ENCODE data around the gene GATA2.

GATA2 gene
- 0 to 0.72 (median 0.23) reads per million in 4 experiments for total RNA-seq

DNA sequence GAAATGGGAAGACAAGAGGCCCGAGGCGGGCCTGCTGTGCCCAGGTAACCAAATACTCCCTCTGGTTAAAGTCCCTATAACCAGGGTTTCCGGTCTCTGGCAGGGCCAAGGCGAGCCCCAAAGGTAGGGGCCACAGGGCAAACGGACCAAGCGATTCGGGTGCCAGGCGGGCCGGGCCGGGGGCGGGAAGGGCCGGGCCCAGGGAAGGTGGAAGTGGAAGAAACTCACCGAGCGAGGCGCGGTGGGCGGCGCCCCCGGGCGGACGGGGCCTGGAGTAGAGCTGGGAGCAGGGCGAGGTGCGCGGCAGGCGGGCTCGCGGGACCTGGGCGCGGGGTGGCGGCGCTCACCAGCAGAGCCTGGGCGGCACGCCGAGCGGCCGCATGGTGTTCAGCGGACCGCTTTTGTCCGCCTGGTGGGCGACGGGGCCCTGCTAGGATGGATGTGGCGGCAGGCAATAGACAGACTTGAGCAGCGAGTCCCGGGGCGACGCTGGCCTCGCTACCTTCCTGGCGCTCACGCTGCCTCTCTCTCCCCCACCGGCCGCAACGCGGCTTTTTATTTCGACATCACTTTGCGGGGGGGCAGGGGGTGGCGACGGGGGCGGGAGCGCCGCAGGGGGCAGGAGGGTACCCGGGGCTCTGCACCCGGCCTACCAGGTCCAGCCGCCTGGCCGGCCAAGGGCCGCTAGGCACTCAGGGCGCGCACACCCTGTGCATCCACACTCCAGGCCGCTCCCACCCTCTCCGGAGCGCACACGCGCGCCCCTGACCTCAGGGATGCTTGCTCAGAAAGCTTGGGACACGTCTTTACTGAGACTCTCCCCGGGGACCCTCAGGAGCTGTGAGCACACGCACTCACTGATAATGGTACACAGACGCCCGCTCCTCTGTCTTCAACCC lies at the start of gene GATA2:
GATA2 (minus strand) TSS at position 531 of the 899 bp plus-strand sequence. CDS start 6,170 bp downstream, outside the sequence.
- no peak for DNase-seq

DNA sequence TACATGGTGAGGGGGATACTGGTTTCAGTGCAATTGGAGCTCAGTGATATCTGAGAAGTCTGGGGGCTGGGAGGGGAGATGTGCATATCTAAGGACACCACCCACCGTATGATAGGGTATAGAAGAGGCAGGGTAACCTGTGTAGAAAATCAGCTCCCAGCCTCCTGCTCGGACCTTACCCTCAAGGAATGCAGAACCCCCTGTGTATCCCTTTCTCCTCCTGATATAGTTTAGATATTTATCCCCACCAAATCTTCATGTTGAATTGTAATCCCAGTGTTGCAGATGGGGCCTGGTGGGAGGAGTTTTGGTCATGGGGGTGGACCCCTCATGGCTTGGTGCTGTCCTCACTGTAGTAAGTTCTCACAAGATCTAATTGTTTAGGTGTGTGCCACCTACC lies 48.2 kb upstream of the GATA2 start:
- no peak for DNase-seq

DNA sequence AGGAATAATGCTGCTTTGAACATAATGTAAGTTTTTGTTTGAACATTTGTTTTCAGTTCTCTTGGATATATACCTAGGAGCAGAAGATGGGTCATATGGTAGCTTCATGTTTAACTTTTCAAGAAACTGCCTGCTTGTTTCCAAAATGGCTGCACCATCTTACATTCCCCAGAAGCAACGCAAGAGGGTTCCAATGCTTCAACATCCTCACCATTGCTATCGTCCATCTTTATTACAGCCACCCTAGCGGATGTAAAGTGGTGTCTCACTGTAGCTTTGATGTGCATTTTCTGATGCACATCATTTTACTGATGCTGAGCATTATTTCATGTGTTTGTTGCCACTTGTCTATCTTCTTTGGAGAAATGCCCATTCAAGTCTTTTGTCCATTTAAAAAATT lies 46.4 kb upstream of the GATA2 start:
- DNase-seq: no peak

DNA sequence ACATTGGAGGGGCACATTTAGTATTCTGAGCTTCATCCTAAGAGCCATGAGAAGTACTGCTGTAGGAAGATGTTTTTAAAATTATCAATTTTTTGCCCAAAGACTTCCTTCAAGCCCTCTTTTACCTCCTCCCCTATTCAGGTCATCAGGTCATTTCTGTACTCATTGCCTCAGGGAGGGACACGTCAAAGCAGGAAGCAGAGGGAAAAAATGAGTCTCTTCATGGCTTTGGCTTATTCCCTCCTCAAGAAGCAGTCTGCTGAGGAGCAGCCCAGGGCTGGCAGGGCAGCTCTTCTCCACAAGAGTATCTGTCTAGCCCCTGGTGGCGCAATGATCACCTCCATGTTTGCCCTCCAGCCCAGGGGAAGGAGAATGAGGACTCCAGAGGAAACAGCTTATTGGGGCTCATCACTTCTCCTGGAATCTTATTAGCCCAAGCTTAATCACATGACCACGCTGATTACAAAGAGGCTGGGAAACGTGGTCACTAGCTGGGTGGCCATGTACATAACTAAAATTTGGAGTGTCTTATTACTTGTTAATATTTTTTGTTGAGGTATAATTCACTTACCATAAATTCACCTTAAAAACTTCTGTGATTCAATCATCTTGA lies 44.2 kb upstream of the GATA2 start:
- DNase-seq: no peak

DNA sequence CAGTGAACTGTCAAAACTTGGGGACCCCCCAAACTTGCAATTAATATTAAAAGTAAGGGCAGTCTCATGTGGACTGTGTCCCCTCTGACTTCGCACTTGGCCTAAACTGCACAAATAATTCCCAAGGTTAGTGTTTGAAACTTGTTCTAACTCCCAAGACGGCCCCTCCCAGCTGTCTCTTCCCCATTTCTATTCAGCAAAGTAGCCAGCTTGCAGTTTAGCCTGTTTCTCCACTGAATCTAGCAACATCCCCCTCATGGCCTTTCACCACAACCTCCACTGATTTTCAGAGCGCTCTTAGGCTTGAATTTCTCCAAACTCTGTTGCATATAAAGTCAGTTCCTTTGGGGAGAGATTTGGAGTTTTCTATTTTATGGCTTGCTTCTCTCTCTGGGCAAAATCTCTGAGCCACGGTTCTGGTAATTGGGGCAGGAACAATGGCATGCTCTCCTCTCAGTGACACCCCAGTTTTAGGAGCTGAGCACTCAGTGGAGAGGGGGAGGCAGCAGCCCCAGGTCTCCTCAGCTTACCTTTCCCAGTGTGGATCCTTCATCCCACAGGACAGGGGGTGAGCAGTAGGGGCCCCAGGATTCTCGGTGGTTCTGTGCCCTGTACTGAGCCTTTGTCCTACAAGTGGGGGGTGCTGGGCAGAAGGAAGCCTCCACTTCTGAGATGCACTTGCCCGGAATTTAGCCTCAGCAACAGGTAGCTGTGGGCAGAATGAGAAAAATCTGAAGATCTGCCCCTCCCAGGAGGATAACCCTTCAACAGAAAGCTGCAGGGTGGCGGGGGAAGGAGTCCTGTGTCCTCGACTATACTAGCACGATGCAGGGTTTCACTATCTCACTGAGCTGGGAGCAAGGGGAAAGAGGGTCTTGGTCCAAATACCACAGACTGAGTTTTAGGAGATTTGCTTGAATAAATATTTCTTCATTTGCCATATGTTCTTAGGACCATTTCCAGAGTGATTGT lies 39.3 kb upstream of the GATA2 start:
- DNase-seq: no peak

DNA sequence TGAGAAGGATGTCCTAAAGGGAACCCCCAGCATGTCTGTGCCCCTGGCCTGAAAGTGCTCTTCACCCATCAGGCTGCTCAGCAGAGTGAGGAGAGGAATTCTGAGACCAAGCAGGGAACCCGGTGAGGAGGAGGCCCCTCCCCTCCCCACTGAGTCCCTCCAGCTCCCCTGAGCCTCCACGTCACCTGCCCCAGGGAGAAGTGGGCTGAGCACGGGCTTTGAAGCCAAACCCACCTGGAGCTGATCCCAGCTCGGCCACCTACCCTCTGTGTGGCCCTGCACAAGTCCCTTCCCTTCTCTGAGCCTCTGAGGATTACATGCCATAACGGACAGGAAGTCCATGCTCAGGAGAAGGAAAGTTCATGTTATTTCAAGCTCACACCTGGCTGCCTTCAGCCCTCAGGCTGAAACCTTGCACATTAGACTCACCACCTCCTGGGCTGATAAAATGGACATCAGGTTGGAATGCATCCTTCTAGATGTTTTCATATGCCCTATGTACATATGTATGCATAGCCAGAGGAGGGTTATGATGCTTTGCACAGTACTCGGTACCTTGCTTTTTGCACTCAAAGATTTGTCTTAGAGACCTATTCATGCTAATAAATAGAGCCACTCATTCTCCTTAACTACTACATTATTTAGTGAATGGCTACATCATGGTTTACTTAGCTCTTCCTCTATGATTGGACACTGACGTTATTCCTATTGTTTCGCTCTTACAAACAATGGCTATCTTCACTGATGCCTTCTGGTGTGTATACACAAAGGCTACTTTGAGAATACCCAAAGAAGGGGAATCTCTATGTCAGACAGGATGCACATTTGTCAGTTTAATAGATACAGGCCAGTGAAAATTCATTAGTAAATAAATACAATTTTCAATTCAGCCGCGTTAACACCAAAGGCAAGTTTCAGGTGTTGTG lies 31.6 kb upstream of the GATA2 start:
- no peak for DNase-seq

DNA sequence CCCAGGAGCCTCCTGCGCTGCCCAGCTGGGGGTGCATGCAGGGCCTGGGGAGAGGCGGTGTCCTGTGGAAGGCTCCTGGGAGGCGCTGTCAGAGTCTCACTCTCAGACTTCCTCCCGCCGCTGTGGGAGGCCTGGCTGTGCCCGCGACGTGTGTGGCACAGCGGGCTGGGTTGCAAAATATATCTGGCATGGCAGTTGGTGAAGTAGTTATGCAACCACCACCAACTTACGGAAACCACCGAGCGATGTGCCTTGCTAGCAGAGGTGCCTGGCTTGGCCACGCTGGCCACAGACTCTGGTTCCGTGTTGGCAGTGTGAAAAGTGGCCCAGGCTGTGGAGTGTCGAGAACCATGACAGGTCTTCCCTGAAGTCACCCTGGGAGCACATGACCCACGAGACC lies 30.6 kb upstream of the GATA2 start:
- DNase-seq: no peak

DNA sequence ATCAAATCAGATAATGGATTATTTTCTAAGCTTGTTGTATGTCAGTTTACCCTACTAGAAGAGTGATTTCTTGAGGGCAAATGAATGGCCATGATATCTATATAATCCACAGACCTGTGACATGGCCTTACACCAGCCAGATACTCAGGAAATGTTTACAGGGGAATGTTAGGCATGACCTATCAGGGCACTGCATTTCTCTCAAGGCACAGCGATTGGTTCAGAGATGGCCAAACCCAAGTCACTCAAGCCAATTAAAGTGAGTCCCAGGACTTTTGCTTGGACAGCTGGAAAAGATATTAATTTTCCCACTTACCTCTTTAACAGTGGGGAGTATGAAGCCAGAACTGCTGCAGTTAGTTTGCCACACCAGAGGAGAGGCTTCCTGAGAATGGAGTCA lies 28.7 kb upstream of the GATA2 start:
- DNase-seq: no peak

DNA sequence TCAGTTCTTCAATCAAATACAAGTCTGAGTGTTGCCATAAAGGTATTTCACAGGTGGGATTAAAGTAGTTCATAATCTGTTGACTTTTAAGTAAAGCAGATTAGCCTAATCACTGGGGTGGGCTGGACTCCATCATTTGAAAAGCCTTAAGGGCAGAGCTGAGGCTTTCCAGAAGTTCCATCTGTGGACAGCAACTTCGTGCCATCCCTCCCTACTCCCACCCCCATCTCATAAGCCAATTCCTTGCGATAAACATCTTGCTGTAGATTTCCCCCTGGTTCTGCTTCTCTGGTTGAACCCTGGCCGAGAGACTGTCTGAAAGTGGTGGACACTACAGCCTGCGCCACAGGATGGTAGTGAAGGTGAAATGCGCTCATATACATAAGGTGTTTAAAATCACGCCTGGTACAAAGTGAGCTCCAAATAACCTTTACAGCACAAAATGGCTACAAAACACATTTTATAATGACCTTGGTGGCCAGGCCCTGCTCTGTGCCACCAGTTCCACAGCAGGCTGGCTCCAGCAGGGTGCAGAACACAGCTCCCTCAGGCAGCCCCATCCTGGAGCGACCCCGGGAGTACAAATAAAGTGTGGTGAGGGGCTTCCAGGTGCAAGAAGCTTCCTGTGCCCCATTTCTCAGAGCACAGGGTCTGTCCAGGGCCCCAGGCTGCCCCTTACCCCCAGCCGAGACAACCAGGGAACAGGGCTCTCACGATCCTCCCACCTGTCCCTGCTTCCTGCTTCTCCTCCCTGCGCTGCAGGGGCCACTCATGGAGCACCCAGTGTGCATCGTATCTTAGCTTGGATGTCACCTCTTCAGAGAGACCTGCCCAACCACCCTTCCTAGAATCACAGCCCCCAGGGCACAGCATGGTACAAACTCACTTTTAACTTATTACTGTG lies 25.8 kb upstream of the GATA2 start:
- DNase-seq: no peak

DNA sequence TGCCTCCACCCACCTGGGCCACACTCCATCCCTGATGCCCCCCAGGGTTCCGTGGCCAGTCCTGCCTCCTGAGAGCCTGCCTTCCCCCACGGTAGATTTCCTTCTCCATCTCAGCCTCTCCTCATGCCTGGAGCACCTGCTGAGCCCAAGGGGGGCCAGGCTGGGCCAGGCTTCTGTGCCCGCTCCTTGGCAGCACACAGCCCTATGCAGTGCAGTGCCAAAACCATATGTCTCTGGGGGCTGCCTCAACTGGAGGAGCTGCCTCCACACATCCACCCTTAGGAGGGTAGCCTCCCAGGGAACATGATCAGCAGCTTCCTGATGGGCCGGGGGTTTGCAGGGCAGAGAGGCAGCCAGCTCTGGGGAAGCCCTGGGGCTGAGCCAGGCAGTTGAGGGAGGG lies 24.6 kb upstream of the GATA2 start:
- no peak for DNase-seq

DNA sequence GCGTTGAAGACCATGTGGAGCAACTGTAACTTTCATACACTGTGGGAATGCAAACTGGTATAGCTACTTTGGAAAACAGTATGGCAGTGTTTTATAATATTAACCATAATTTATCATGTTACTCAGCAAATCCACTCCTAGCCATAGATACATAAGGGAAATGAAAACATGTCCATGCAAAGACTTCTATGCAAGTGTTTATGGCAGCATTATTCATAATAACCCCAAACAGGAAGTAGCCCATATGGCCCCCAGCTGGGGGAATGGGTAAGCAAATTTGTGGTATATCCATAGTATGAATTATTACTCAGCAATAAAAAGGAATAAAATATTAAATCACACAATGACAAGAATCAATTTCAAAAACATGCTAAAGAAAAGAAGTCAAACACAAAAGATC lies 23.0 kb upstream of the GATA2 start:
- no peak for DNase-seq

DNA sequence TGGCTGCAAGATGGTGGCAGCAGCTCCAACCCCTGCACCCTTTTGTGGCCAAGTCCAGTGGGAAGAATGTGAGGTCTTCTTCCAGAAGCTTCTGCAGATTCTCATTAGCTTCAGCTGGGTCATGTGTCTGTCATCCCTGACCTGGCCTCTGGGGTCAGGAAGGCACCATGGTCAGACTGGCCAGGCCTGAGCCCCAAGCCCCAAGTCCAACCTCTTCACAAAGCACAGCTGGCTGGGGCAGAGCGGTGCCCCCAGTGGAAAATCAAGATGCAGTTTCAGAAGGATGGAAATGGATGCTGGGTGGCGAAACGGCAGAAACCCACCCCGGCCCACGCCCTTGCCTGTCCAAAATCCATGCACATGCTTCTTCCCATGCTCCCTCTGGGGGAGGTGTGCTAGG lies 15.9 kb upstream of the GATA2 start:
- DNase-seq: no peak

DNA sequence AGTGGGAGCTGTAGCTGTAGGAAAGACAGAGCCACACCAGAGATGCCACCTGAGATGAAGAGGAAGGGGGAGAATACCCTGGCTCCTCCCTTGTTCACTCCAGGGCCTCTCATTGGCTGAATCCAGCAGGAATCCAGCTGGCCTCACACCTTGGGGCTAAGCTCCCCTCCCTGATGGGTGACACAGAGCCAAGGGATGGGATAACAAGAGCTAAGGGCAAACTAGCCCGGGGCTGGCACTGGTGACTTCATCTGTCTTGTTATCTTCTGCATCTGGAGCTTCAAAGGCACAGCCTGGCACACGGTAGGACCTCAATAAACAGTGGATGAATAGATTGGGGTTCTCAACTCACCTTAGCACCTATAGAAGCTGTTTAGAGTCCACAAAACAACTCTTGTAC lies 13.8 kb upstream of the GATA2 start:
- DNase-seq: no peak

DNA sequence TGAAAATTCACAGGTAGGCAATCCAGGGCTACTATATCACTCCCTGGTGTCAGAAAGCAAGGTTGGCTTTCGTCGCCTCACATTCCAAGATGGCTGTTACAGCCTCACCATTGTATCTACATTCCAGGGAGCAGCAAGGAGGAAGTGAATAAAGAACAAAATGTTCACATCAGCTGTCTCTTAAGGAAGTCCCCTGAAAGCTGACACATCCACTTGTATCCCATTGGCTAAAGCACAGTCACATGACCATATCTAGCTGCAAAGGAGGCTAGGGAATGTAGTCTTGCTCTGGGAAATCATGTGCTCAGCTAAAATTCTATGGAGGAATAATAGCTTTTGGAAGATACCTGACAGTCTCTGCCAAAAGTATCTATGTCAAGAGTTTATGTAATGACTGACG lies 12.8 kb upstream of the GATA2 start:
- DNase-seq: no peak

DNA sequence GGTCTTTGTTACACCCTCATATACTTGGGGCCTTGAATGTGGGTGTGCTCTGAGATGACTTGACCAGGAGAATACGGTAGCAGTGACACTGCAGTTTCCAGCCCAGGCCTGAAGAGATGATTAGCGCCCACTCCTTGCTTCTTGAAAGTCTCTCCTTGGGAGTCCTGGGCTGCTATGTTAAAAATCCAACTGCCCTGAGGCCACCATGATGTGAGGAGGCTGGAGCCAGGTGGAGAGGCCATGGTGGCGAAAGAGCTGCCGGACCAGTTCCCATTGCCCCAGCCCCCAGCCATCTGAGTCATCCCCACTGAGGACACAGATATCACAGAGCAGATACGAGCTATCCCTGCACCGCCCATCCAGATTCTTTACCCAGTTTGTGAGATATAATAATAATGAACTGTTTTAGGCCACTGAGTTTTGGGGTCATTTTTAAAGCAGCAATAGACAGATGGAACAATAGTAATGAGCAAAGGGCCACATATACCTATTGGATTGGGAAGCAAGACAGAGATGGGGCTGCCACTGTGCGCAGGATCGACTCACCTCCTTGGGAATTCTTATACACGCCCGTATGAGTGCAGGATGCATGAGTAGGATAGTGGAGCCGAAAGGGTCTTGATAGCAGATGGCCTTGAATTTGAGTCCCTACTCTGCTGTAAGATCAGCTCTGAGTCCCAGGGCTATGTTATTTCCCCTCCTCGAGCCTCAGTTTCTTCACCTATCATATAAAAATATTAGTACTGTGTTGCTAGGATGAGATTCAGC lies 12.1 kb upstream of the GATA2 start:
- DNase-seq: no peak

DNA sequence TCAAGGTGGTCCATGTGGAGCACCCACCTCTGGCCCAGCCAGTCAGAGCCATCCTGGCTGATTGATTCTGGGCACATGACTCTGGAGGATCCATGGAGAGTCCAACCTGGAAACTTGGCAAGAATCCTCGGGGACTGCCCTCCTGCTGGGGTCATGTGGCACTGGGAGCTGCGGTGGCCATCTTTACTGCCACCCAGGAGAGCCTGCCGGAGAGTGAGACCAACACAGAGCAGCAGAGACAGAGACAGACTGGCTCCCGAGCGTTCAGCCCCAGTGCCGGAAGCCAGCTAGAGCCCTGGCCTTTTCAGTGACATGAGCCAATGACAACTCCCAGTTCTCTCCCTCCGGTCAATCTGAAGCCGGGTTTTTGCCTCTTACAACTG lies 11.5 kb upstream of the GATA2 start:
- no peak for DNase-seq

DNA sequence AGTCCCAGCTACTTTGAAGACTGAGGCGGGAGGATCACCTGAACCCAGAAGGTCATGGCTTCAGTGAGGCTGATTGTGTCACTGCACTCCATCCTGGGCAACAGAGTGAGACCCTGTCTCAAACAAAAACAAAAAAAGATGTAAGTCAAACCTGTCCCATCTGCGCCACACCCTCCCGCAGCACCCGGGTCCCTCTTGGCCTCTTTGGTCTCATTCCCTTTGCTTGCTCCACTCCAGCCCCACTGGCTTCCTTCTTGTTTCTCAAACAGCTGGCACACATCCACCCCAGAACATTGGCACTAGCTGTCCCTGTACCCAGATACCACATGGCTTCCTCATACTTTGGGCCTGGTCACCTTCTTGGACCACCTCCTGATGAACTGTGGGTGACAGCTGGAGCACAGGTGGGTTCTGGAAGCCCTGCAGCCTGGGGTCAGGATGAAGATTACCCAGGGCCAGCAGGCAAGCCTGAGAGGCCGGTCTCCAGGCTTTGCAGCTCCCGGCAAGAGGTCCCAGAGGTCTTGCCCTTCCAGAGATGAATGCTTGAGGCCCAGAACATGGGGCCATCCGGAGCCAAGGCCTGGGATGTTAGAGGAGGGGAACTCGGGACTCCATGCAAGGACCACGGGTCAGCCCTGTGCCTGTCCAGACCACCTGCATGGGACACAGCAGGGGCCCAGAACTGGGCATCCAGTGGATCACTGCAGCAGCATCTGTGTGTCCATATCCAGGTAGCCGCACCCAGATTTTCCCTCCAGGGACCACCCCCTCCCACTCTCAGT lies 10.9 kb upstream of the GATA2 start:
- no peak for DNase-seq

DNA sequence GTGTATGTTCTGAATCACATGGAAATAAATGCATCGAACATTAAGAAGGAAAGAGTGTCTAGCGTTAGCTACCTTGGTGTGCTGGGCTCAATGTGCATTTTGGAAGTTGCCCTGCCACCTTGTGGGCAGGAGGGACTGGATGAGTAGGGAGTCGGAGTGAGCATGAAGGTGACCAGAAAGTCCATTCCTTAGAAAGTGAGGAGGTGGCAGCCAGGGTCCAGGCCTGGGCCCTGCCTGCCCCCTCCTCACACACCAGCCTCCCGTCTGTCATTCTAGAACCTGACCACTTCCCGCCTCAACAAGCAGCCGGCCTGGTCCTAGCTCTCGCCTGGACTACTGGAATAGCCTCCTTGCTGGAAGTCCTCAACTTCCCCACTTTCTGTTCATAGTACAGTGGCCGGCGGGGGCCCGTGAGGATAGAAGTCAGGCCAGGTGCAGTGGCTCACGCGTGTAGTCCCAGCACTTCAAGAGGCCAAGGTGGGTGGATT lies 10.2 kb upstream of the GATA2 start:
- no peak for DNase-seq

DNA sequence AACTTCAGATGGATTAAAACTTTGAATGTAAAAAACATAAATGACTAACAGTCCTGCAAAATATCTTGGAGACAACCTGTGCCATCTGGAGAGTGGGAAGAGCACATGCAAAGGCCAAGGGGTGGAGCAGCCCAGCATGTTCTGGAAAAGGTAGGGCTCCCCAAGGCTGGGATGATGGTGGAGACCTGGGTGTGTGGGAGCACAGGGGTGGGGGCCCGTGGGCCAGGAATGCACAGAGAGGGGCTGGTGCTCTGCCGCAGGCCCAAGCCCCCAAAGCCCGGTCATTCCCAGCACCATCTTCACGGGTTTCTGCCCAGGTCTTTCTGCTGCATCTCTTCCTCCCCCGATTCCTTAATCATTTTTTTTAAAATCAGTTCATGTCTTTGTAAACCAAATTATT lies 9.7 kb upstream of the GATA2 start:
- DNase-seq: no peak
